OCI-LY7 (cell line): ENCODE measurements around the gene MYH10.

ENCODE experiments used
- CTCF ChIP-seq: fragments of 200-600 bp; sonication (generic); conservative IDR thresholded peaks from 2 replicates; pipeline ENCODE4 v1.5.1; 2014; ENCODE audit warnings: mild to moderate bottlenecking, antibody characterized with exemption, low read length, moderate library complexity, mixed read lengths
- EZH2phosphoT487 ChIP-seq: fragments of 200-600 bp; sonication (generic); IDR thresholded peaks from 2 replicates; pipeline ENCODE4 v1.6.1; 2018; ENCODE audit warnings: low read depth, borderline replicate concordance, mild to moderate bottlenecking, mixed run types, antibody characterized with exemption, low read length, moderate library complexity, mixed read lengths

DNA sequence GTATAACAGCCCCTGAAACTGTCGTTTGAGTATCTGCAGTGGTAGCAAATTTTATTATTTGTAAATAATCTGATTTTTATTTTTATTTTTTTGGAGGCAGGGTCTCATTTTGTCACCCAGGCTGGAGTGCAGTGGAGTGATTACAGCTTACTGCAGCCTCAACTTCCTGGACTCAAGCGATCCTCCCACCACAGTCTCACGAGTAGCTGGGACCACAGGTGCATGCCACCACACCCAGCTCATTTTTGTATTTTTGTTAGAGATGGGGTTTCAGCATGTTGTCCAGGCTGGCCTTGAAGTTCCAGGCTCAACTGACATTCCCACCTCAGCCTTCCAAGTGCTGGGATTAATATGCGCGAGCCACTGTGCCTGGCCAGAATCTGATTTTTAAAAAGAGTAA lies 192.1 kb downstream of the MYH10 start:
- TF ChIP-seq CTCF (no peak), EZH2phosphoT487 (no peak)
